COR-L47 (cell line): ENCODE data around the gene B4GALT4.

ENCODE experiments used
- DNase-seq: peaks from one replicate; lab custom pipeline; 2025; lab: John Stamatoyannopoulos, UW

Gene B4GALT4

GRCh38 chr3:119236756-119237155 is 3.9 kb downstream of the B4GALT4 start:
- no peak for DNase-seq

DNA sequence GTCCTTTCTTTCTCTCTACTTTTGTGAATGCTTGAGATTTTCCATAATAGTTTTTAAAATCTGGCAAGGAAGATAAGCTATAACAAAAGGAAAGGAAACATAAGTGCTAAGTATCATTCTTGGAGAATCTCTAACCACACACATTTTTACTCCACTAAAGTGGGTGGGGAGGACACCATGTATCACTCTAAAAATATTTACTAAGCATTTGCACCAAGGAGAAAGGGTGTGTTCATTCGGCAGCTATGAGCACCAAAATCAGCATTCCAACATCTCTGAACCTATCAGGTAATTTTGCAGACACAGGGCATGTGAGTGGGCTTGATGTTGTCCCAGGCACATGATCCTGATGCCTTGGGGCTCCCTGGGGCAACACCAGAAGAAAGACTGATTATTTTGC is 5.5 kb downstream of the B4GALT4 start:
- no peak for DNase-seq

DNA sequence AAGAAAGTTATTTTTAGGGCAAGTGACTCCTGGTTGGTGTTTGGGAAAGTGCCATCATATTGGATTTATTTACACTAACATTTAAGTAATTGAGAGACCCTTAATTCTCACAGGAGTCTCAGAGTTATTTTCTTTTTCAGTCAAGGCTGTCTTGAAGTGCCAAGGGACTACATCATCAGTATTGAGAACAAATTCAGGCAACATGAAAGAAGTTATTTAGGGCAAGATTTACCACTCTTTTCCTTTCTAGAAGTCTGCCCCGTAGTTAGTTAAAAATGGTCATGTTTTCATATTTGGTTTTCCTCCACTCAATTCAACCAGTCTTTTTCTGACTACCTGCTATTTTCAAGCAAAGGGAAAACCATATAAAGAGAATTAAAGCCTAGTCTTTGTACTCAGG is 6.1 kb downstream of the B4GALT4 start:
- no peak for DNase-seq

GRCh38 chr3:119230745-119231144 is 9.9 kb downstream of the B4GALT4 start:
- no peak for DNase-seq

- DNase-seq: no peak
Measured at GRCh38 chr3:119230071-119230470, 10.6 kb downstream of the B4GALT4 start.

- no peak for DNase-seq
Measured at GRCh38 chr3:119229190-119229589, 11.5 kb downstream of the B4GALT4 start.

DNA sequence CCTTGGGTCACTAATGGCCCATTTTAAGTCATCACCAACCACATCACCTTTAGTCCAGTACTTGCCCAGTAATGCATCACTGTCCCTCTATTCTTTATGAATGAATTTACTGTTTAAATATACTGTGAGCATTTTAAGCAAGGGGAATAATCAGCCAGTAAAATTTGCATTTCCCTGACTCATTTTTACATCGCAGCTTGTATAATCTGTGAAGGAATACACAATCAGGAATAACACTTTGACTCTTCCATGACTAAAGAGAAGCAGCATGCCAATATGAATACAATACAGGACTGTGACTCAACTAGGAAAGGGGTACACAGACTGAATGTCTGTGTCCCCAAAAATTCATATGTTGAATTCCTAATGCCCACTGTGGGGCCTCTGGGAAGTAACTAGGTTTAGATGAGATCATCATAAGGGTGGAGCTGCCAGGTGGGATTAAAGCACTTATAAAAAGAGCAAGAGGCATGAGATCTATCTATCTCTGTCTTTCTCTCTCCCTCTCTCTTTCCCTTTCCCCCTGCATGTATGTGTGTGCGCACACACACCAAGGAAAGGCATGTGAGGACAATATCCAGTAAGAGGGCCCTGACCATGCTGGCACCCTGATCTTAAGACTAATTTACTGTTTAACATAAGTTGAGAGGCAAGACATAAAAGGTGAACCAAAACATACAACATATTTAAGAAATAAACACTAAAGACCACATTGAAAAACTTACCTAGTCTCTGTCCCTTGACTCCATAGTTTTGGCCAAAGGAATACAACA is 12.1 kb downstream of the B4GALT4 start:
- no peak for DNase-seq

DNA sequence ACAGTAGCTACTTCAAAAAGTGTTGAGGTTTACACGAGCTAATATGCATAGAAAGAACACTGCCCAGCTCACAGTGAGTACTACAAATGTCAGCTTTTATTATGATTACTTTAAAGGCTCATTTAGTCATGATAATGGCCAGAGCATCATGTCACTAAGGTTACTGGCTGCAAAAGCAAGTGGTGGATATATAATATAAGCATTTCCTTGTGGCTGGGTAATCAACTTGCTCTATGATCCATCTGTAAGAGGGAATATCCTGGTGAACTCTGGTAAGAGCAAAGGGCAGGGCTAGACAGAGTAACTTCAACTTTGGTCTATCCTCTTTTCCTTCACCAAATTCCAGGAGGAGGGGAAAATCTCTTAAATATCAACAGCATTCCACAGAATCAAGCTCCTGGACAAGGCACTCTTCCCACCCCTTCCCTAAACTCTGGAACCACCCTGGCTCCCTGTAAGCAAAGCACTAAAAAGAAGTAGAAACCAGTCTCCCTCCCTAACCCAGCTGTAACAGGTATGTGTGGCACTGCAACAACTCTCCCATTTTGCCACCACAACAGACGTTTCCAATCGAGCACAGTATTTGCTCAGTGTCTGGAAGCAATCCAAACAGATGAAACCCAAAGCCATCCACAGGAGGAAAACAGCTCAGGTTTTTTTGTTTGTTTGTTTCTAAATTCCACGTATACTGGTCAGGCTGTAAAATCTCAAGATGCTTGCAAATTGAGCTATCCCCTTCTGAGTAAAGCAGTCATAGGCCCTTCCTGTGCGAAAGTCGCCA is 13.4 kb downstream of the B4GALT4 start:
- no peak for DNase-seq

GRCh38 chr3:119225121-119225520 is 15.6 kb downstream of the B4GALT4 start:
- no peak for DNase-seq

DNA sequence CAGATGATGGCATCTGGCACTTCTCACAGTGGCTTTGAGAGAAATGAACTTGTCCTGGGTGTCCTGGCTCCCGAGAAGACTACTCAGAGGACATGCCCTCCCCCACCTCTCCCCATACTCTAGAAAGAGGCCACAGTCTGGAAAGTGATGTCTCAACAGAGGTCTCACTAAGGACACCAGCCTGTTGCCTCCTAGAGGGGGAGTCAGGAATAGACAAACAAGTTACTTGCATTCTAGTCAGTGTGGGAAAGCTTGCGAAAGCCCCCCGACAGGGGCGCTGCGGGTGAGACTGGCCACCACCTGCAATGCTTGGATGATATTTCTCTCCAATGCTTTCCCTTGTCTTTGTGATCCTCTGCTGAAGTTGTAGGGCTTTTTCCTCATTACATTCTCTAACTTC is 17.2 kb downstream of the B4GALT4 start:
- no peak for DNase-seq

DNA sequence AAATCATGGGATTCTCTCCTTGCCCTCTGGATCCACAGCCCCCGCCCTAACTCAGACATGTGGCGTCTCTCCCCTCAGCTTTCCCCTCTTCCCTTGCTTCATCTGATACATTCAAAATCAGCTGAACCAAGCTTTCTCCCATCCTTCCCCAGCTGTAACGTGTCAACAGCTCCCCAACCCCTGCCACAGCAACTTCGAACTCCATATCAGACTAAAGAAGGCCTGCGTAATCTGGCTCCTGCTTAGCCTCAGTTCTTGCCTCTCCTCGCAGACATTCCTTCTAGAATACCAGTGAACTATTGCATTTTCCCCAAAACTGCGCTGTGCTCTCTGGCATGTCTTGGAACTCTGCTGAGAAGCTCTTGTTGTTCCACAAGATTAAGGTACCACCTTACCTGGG is 18.3 kb downstream of the B4GALT4 start:
- DNase-seq: no peak

DNA sequence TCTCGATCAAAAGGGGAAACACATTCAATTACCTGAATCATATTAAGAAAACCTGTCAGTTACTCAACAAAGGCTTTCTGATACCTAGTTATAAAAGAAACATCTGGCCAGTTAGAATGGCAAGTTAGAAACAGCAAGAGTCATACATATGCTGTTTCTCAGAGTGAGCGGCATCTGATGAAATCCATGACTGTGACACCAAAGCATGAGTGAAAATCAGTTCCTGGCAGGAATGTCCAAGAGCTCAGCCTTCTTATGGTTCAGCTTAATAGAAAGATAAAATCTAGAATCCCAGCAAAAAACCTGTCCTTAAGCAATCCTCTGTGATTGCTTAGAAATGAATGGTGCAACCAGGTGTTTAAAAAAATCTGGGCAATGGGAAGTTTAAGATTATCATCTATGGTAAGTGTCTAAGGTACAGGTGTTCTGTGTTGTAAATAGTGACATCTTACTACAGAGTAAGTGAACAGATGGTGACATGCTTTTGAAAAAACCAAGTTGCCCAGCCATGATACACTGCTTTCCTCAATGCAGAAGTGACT is 18.8 kb downstream of the B4GALT4 start:
- DNase-seq: no peak

DNA sequence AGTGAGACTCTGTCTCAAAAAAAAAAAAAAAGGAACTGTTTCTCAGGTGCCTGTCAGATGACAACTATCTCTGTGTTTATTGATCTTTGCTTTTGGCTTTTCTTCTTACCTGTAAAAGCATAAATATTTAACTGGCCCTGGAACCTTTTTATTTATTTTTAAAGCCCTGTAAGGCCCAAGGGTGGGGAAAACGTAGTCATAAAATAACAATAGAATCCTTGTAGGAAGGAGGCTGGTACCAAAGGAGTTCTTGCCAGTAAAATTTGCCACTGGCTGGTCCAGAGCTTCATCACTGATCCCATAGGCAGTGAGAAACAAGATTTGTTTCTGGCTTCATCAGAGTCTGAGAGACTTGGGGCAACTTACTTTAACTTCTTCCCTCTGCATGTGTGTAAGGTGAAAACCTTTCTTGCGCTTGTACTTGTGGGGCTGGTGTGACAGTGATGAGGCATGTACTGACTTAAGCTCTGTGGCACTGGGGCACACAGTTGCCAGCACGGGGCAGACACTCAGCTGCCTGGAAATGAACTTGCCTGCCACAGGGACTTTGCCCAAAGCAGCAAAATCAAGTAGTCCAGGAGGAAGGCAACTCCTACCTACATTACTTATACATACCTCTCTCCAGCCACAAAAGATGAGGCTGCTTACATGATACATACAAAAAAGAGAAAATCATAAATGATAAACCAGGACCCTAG is 19.6 kb downstream of the B4GALT4 start:
- no peak for DNase-seq

DNA sequence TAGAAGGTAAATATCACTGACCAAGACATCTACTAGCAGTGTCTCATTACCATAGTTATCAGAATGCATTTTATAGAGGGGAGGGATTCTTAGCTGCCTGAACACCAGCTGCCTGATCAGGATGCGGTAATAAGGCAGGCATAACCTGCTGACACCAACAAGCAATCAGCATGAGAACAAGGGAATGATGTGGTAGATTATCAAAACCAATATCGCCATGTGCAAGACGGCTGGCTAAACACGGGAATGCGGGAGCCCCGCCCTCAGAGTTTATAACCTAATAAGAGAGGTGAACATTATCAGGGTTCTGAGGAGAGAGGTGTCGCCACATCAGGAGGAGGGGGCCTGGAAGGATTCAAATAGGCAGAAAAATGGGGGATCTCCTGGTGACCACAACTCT is 20.5 kb downstream of the B4GALT4 start:
- DNase-seq: no peak

DNA sequence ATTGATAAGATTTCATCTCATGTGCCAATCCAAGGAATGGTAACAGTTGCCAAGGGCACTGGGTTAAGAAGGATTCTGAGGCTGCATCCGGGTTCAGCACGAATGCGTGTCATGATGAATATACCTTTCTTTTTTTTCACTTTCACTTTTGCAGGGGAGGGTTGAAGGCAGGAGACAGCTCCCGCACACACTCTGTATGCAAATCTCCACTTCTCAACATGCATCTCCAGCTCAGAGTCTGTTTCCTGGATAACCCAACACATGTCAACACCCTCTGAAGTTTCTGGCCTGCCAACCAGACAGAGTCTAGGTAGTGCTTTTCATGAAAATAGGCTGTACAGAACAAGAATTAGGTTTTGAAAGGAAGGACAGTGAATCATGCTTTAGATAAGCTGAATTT is 21.6 kb downstream of the B4GALT4 start:
- DNase-seq: no peak

DNA sequence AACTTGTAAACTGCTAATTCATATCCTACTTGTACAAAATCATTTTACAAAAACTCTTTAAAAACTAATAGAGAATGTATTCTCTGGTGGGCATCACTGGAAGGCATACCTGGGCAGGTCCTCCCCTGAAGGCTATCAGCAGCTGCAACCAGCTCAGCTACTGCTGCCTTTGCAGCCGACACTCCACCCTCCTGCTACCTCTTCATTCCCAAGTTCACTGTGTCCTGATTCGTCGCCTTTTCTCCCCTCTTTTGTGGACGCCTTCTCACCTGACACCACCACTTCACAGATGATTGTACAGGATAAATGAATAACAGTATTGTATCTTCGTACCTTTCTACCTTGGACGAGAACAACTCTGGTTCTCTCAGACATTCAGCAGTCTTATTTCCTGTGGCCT is 28.9 kb downstream of the B4GALT4 start:
- no peak for DNase-seq

DNA sequence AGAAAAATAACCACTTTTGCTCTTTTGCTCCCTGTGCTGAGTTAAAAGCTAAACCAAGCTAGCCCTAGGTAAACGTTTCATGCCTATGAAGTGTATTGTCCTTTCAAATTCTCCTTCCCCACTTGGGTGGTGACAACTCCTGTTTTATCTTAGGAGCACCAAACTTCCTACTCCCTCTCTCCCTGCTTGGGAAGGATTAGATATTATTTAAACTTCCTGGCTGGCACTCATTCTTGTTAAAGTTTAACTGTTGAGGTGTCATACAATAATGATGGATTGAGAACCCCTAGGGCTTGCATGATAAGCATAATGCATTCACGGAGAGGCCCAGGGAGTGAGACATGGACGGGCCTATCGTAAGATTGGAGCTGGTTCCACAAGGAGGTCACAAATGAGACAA is 29.5 kb downstream of the B4GALT4 start:
- DNase-seq: no peak

GRCh38 chr3:119207512-119207875 is 33.2 kb downstream of the B4GALT4 start:
- no peak for DNase-seq

DNA sequence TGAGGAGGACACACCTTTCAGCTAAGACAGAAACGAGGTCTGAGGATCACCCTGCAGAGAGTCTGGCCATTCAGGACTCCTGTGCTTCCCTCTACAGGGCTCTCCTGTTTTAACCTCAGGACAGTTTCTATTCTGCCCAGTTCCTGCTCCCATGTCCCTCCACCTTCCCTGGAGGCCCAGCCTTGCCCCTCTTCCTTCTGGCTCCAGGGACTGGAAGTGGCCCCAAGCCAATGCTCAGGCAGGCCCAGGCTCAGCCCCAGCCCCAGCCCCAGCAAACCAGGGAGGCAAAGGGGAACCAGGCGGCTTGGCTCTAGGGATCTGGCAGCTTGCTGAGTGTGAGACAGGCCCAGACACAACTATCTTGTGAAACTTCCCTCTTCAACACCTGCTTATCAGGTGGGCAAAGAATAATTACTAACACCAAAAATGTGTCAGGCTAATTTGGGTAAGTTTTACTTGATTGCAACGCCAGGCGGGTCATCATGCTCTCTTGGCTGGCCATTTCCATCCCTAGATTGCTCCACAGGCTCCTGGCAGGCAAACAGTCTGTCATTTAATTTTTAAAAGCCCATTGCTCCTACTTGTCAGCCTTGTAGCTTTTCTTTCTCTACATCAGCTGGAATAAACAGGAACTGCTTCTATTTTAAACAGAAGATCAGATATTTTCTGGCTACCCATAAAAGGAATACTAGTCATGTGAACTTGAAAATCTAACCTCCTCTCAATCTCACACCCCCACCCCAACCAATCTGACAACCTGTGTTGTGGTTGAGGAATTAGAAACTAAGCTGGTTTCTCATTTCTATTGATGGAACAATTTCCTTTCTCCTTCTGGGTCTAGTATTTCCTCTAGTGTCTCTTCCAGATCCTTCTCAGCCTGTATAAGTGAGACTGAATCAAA is 33.8 kb downstream of the B4GALT4 start:
- no peak for DNase-seq

- DNase-seq: no peak
Measured at GRCh38 chr3:119205685-119206084, 35.0 kb downstream of the B4GALT4 start.

- DNase-seq: no peak
Measured at GRCh38 chr3:119205209-119205608, 35.5 kb downstream of the B4GALT4 start.

DNA sequence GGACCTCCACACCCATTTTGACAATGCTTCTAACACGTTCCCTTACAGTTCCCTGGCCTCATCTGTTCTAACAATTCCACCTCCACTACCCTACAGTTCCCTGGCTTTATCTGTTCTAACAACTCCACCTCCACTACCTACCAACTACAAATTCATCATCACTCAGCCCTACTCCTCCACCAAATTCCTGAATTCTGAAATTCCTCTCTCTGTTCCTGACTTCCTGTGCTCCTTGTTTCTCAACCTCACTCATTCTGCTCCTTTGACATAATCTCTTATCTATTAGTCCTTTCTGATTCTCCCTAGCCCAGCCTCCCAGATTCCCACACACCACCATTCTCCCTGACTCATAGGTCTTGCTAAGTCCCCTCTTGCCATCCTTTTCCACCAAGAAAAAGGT is 44.8 kb downstream of the B4GALT4 start:
- no peak for DNase-seq
